IPS DF 6.9 (cell line): Measurements from ENCODE around the gene WNT1.

Experiments used
- DNase-seq: peaks from one replicate; pipeline ENCODE4 v3.0.0-alpha.2; 2013; ENCODE audit warnings: low read depth, low spot score
- H3K27ac ChIP-seq: one replicate; pipeline ENCODE4 v1.5.1; 2013; ENCODE audit warnings: low read length, control low read depth
- H3K27me3 ChIP-seq: 2 replicates; pipeline ENCODE4 v1.6.1; 2013; ENCODE audit warnings: mild to moderate bottlenecking, low read length; ENCODE audit not compliant: control insufficient read depth, insufficient read depth
- H3K36me3 ChIP-seq: 2 replicates; pipeline ENCODE4 v1.6.1; 2013; ENCODE audit warnings: low read length; ENCODE audit not compliant: control insufficient read depth, insufficient read depth
- H3K4me1 ChIP-seq: 2 replicates; pipeline ENCODE4 v1.6.1; 2013; ENCODE audit warnings: low read length; ENCODE audit not compliant: control insufficient read depth, insufficient read depth
- H3K4me3 ChIP-seq: 2 replicates; pipeline ENCODE4 v1.5.1; 2013; ENCODE audit warnings: mild to moderate bottlenecking, low read length
- H3K9me3 ChIP-seq: 2 replicates; pipeline ENCODE4 v1.6.1; 2013; ENCODE audit warnings: low read length, inconsistent platforms; ENCODE audit not compliant: control insufficient read depth, insufficient read depth
- WGBS: extraction: QIAGEN DNeasy Blood & Tissue Kit; methylation state at CpG from one replicate; pipeline ENCODE4 v1.1.7; 2013; ENCODE audit warnings: mixed read lengths, missing lambda C conversion rate; ENCODE audit not compliant: insufficient read length, insufficient coverage; 5-methylcytosine and 5-hydroxymethylcytosine counted together

The WNT1 gene

DNA sequence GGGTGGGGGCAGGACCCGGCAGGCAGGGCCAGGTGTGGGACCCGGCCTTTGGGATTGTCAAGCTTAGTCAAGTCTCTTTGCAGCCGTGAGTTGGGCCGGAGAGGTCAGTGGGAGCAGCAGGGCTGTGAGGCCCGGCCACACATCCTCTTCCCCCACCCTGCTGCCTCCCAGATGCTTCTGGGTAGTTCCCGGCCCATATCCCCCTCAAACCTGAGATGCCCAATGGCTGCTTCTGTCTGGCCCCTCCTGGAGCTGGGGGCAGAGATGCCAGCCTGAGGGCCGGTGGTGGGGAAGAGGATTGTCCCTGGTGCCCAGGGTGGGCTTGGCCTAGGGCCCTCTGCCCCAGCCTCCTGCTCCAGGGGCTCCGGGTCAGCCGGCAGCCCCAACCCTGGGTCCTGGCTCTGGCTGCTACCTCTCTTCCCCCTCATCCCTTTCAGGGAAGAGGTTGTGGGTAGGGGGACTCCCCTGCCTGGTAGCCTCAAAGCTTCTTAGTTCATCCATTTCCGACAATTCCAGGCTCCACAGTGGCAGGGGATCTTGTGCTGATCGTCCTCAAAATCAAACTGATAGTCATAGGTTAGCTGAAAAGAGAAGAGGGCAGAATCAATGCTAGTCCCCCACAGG is 43.3 kb downstream of the WNT1 start:
- H3K27me3 ChIP-seq, result no peaks in the 10 kb centered on the region
- H3K4me3 ChIP-seq, result no peak overlapping the region
- no peak for DNase-seq
- H3K27ac ChIP-seq, result no peak overlapping the region
- peaks cover 32% of the 10 kb centered on the region for H3K36me3 ChIP-seq
- no peaks in the 10 kb centered on the region for H3K4me1 ChIP-seq
- H3K9me3 ChIP-seq, result no peaks in the 10 kb centered on the region
- no CpG with 5 or more reads among the region's 11 CpGs for WGBS

DNA sequence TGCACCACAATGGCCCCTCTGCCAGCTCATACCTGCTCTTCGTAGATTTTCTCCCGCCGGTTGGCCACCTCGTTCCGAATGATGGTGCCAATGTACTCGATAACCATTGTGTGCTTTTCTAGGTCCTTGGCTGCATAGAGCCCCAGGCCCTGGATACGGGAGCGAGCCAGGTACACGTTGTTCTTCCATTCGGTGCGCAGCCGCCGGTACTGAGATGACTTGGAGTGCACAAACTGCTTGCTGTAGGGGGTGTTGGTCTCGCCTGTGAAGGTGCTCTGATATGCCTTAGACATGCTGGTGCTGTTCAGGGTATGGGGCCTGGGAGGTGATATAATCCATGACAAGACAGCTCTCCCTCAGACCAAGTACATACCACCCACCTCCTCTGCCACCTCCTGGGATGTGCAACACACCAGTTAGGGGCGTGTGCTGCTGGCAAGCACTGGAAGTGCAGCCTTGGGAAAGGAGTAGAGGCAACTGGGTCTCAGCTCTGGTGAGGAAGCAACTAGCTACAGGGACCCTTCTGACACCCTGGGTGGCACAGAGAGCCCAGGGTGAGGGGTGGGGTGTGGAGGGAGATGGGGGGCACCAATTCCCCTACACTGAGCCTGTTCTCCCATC is 44.5 kb downstream of the WNT1 start:
- H3K36me3 ChIP-seq, result peaks cover 37% of the 10 kb centered on the region
- no peak for DNase-seq
- H3K4me1 ChIP-seq, result no peaks in the 10 kb centered on the region
- no peak overlapping the region for H3K27ac ChIP-seq
- H3K9me3 ChIP-seq, result no peaks in the 10 kb centered on the region
- no peak overlapping the region for H3K4me3 ChIP-seq
- no CpG with 5 or more reads among the region's 15 CpGs for WGBS
- no peaks in the 10 kb centered on the region for H3K27me3 ChIP-seq

DNA sequence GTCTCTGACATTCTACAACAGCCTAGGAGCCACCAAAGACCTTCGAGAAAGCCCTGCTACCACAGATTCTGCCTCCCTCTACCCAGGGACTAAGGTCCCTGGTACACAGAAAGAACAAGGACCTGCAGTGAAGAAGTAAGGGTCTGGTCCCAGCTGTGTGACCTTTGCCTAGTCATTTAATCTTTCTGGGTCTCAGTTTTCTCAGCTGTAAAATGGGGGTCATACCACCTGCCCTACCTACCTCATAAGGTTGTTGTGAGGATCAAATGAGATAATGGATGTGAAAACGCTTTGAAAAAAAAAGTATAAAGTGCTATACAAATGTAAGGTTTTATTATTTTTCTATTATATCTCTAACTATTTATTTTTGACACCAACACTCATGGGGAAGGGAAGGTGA is 45.7 kb downstream of the WNT1 start:
- H3K4me1 ChIP-seq, result no peaks in the 10 kb centered on the region
- no peak overlapping the region for H3K27ac ChIP-seq
- DNase-seq, result no peak
- H3K9me3 ChIP-seq, result no peaks in the 10 kb centered on the region
- whole genome bisulfite sequencing, result no CpG with 5 or more reads among the region's 2 CpGs
- H3K36me3 ChIP-seq, result peaks cover 47% of the 10 kb centered on the region
- H3K27me3 ChIP-seq, result no peaks in the 10 kb centered on the region
- H3K4me3 ChIP-seq, result no peak overlapping the region

DNA sequence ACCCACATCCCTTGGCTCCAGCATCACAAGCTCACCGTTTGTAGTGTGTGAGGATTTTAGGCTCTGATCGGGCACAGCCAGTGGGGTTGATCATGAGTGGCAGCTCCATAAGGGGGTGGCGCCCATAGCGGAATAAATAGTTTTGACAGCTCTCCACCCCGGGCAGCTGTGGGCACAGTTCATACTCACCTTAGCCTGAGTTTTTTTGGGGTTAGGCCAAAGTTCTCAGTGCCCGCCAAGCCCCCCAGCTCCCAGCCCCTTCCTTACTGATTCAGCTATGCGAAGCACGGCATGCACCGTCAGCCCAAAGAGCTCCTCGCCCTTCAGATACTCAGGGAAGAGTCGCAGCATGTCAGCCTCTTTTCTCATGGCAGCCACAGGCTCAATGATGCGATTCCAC is 46.4 kb downstream of the WNT1 start:
- Histone ChIP-seq H3K9me3 (no peaks in the 10 kb centered on the region), H3K36me3 (peaks cover 53% of the 10 kb centered on the region), H3K27me3 (no peaks in the 10 kb centered on the region), H3K4me1 (no peaks in the 10 kb centered on the region), H3K4me3 (no peak overlapping the region), H3K27ac (no peak overlapping the region)
- whole genome bisulfite sequencing, result no CpG with 5 or more reads among the region's 12 CpGs
- no peak for DNase-seq

DNA sequence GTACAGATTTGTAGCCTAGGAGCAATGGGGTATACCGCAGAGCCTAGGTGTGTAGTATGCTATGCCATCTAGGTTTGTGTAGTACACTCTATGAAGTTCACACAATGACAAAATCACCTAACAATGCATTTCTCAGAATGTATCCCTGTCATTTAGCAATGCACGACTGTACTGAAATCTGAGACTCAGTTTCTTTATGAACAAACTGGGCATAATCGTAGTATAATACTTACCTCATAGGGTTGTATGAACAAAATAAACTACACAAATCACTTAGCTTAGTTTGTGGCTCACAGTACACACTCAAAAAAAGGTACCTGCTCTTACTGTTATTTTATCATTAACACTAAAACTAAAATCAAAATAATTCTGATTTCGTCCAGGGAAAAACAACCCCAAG is 47.3 kb downstream of the WNT1 start:
- Histone ChIP-seq H3K27ac (no peak overlapping the region), H3K4me3 (no peak overlapping the region), H3K9me3 (no peaks in the 10 kb centered on the region), H3K4me1 (no peaks in the 10 kb centered on the region), H3K27me3 (no peaks in the 10 kb centered on the region), H3K36me3 (peaks cover 58% of the 10 kb centered on the region)
- no peak for DNase-seq
- no CpG with 5 or more reads among the region's 4 CpGs for WGBS

DNA sequence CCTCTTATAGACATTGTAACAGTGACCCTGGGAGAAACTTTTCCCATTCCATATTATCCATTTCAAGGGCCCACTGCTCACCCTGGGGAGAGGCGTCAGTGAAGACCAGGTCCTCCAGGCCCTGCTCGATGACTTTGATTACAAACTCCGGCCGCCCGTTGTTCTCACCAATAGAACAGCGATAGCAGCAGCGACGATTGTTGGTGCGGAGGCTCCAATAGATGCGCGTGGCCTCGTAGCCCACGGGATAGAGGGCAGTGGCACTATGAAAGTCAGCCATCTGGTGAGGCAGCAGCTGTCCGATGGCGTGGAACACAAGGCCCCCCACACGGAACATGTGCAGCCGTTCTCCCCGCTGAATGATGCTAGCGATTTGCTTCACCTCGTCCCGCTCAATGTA is 48.0 kb downstream of the WNT1 start:
- DNase-seq, result no peak
- Histone ChIP-seq H3K4me3 (no peak overlapping the region), H3K4me1 (no peaks in the 10 kb centered on the region), H3K27me3 (no peaks in the 10 kb centered on the region), H3K27ac (no peak overlapping the region), H3K36me3 (peaks cover 63% of the 10 kb centered on the region), H3K9me3 (no peaks in the 10 kb centered on the region)
- WGBS, result no CpG with 5 or more reads among the region's 21 CpGs

DNA sequence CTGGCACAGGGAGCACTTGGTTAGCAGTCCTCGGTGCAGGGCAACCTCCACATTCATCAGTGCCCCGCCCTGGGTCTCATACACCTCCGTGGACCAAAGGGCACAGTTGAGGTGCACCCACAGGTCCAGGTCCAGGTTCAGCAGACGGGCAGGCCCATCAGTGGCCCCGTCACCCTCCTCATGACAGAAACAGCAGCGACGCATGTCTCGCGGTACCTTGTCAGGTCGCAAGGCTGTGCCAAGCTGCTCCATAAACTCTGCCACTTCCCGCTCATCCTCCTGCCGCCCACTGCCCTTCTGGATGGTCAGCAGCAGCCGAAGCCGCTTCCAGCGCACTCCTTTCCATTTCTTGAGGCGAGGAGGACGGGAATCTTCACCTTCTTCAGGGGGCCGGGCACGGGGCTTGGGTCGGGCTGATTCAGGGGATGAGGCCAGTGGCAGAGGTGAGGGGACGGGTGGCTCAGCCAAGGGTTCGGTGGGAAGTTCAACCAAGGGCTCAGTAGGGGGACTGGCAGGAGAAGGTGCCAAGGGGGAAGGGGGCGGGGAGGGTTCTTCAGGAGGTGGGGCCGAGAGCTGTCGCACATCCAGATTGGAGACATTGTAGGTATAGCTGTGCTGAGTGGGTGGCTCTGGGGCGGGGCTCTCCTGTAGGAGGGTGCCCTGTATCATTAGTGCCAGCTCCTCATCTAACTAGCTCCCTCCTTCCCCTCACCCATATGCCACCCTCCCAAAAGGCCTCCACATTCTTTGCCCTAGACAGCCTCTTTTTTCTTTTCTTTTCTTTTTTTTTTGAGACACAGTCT is 48.8 kb downstream of the WNT1 start:
- no peak for DNase-seq
- Histone ChIP-seq H3K4me3 (no peak overlapping the region), H3K27ac (no peak overlapping the region), H3K9me3 (no peaks in the 10 kb centered on the region), H3K27me3 (no peaks in the 10 kb centered on the region), H3K36me3 (peaks cover 63% of the 10 kb centered on the region), H3K4me1 (no peaks in the 10 kb centered on the region)
- WGBS, result no CpG with 5 or more reads among the region's 26 CpGs

DNA sequence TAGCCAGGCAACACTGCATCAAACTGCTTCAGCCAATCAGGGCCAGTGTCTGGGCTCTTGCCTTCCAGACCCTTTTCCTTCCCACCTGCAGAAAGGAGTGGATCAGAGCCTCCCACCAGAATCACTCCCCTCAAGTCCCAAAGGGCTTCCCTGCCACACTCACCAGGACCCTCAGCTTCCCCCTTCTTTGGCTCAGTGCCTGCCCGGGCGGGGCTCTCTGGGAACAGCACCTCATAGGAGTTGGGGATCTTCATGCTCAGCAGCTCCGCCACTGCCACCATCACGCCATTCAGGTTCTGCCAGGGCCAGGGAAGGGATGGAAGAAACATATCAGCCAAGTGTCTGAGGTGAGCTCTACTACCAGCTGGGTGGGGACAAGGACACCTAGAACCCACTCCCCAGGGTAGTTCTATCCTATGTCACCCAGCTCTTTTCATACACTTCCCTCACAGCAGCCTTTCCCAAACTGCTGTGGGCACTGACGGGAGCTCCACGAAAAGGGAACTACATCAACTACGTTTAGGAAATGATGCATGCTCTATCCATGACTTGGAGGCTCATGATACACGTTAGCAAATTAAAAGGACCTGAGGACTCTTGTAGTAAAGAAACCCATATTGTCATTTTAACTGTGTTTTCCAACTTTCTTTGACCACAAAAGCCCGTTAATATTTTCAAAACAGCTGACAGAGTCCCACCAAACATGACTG is 49.9 kb downstream of the WNT1 start:
- Histone ChIP-seq H3K4me1 (no peaks in the 10 kb centered on the region), H3K9me3 (no peaks in the 10 kb centered on the region), H3K36me3 (peaks cover 64% of the 10 kb centered on the region), H3K27me3 (no peaks in the 10 kb centered on the region), H3K27ac (no peak overlapping the region), H3K4me3 (no peak overlapping the region)
- WGBS, result no CpG with 5 or more reads among the region's 9 CpGs
- no peak for DNase-seq

DNA sequence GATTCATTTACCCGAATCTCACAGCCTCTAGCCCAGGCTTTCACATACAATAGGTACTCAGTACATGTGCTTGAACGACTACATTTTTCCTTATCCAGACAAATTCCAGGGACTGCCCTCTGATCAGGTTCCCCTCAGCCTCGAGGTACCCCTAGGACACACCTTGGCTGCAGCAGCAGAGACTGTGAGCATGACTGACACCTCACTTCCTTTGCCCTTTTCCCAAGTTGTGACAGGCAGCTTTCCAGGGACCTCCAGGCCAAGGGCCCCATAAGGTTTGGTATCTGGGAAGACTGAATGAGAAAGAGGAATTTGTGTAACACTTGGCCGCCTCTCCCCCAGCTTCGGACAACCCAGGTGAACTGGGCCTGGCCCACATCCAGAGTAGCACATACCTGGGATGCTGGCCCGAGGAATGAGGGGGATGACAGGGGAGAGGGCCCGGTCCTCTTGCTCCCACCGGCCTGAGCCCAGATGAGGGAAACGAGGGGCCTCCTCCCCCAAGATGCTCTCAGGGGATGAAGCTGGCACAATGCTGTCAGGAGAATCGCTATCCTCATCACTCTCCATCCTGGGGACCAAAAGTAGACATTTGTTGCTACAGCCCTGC is 50.6 kb downstream of the WNT1 start:
- WGBS, result no CpG with 5 or more reads among the region's 10 CpGs
- no peak overlapping the region for H3K4me3 ChIP-seq
- H3K27me3 ChIP-seq, result no peaks in the 10 kb centered on the region
- no peak overlapping the region for H3K27ac ChIP-seq
- H3K36me3 ChIP-seq, result peaks cover 69% of the 10 kb centered on the region
- no peaks in the 10 kb centered on the region for H3K9me3 ChIP-seq
- no peak for DNase-seq
- H3K4me1 ChIP-seq, result no peaks in the 10 kb centered on the region

DNA sequence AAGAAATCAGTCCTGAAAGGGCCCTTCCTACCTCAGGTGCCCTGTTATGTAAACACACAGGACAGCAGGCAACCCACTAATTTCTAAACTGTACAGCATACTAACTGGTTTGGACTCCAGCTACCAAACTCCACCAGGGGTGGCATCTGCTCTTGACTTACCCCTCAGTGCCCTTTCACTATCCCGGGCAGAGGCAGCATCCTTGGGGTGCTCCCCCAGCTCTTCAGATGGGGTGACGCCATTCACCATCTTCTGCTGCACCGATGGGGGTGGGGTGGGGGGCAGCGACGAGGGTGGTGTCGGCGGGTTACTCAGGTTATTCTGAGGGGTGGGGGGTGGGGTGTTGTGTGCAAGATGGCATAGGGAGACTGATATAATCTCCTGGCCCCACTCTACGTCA is 52.0 kb downstream of the WNT1 start:
- H3K36me3 ChIP-seq, result peaks cover 74% of the 10 kb centered on the region
- WGBS, result no CpG with 5 or more reads among the region's 8 CpGs
- no peak overlapping the region for H3K27ac ChIP-seq
- no peak overlapping the region for H3K4me3 ChIP-seq
- no peak for DNase-seq
- H3K4me1 ChIP-seq, result no peaks in the 10 kb centered on the region
- no peaks in the 10 kb centered on the region for H3K27me3 ChIP-seq
- no peaks in the 10 kb centered on the region for H3K9me3 ChIP-seq
